ENCODE data around the gene SNX19. TPM values are rescaled to one million over a fixed set of nuclear protein-coding genes. Genes with fewer than 3 reads are reported as not detected.
A peak's percentile ranks its signal among the peaks of the same experiment; 100 is the strongest.

The SNX19 gene
- total RNA-seq, 1 donor from 2014 or later: 32.8 TPM

- H3K4me3 Mint-ChIP-seq: no peak overlapping the region
- Histone ChIP-seq H3K9me3 (ENCODE audit: low read depth) (no peaks in the 10 kb centered on the region), H3K9ac (no peak overlapping the region), H3K27ac (no peak overlapping the region), H3K4me3 (no peak overlapping the region), H3F3A (ENCODE audit: low read depth) (no peaks in the 10 kb centered on the region), H3K79me2 (ENCODE audit: low read depth) (no peaks in the 10 kb centered on the region), H3K4me2 (no peak overlapping the region), H3K36me3 (no peaks in the 10 kb centered on the region), H3K27me3 (no peaks in the 10 kb centered on the region), H2AFZ (replicated peaks) (no peak overlapping the region), H4K20me1 (ENCODE audit: low read depth) (no peaks in the 10 kb centered on the region), H3K4me1 (no peaks in the 10 kb centered on the region)
- DNase-seq (ENCODE audit: low spot score): no peak
- H3K9me3 Mint-ChIP-seq: no peaks in the 10 kb centered on the region
- no peaks in the 10 kb centered on the region for H3K27me3 Mint-ChIP-seq (ENCODE audit: insufficient read depth, low read depth)
- H3K36me3 Mint-ChIP-seq: peaks cover 17% of the 10 kb centered on the region
- H3K27ac Mint-ChIP-seq: no peak overlapping the region
- H3K4me1 Mint-ChIP-seq: no peaks in the 10 kb centered on the region
- TF ChIP-seq, protein P1, sequence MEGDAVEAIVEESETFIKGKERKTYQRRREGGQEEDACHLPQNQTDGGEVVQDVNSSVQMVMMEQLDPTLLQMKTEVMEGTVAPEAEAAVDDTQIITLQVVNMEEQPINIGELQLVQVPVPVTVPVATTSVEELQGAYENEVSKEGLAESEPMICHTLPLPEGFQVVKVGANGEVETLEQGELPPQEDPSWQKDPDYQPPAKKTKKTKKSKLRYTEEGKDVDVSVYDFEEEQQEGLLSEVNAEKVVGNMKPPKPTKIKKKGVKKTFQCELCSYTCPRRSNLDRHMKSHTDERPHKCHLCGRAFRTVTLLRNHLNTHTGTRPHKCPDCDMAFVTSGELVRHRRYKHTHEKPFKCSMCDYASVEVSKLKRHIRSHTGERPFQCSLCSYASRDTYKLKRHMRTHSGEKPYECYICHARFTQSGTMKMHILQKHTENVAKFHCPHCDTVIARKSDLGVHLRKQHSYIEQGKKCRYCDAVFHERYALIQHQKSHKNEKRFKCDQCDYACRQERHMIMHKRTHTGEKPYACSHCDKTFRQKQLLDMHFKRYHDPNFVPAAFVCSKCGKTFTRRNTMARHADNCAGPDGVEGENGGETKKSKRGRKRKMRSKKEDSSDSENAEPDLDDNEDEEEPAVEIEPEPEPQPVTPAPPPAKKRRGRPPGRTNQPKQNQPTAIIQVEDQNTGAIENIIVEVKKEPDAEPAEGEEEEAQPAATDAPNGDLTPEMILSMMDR (IDR thresholded peaks at IDR 0.05): no peak
- TF ChIP-seq EZH2 (IDR thresholded peaks at IDR 0.05) (no peak), EZH2phosphoT487 (IDR thresholded peaks at IDR 0.05) (no peak)
Observed at GRCh38 chr11:130905512-130905911, 10.8 kb downstream of the SNX19 start.

DNA sequence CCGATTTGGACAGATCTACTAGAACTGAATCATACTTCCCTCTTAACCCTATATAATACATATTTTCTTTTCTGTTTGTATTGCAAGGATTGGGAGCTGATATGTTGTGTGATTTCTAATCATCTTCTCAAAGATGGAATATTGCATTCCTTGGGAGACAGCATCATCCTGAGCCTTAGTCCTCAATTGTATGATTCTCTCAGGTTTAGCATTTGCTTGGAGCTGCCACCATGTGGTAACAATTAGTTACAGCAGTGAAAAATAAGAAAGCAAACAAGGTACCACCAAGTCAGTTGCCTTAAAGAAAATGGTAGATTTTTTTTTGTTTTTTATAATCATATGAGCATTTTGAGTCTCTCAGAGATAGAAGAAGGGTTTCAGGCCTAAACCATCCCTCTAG lies 11.9 kb downstream of the SNX19 start:
- Histone ChIP-seq H3K9me3 (ENCODE audit: low read depth) (no peaks in the 10 kb centered on the region), H3K9ac (no peak overlapping the region), H3F3A (ENCODE audit: low read depth) (no peaks in the 10 kb centered on the region), H3K4me3 (no peak overlapping the region), H3K27ac (no peak overlapping the region), H3K79me2 (ENCODE audit: low read depth) (no peaks in the 10 kb centered on the region), H3K4me2 (no peak overlapping the region), H2AFZ (replicated peaks) (no peak overlapping the region), H3K36me3 (no peaks in the 10 kb centered on the region), H4K20me1 (ENCODE audit: low read depth) (no peaks in the 10 kb centered on the region), H3K27me3 (no peaks in the 10 kb centered on the region), H3K4me1 (no peaks in the 10 kb centered on the region)
- TF ChIP-seq EZH2 (IDR thresholded peaks at IDR 0.05): no peak
- no peak for TF ChIP-seq EZH2phosphoT487 (IDR thresholded peaks at IDR 0.05)
- TF ChIP-seq, protein P1 (IDR thresholded peaks at IDR 0.05): peak; percentile 53
- no peak overlapping the region for H3K27ac Mint-ChIP-seq
- no peak overlapping the region for H3K4me3 Mint-ChIP-seq
- H3K9me3 Mint-ChIP-seq: no peaks in the 10 kb centered on the region
- H3K4me1 Mint-ChIP-seq: no peaks in the 10 kb centered on the region
- peak; percentile 16 for DNase-seq (ENCODE audit: low spot score)
- no peaks in the 10 kb centered on the region for H3K27me3 Mint-ChIP-seq (ENCODE audit: insufficient read depth, low read depth)
- peaks cover 18% of the 10 kb centered on the region for H3K36me3 Mint-ChIP-seq

DNA sequence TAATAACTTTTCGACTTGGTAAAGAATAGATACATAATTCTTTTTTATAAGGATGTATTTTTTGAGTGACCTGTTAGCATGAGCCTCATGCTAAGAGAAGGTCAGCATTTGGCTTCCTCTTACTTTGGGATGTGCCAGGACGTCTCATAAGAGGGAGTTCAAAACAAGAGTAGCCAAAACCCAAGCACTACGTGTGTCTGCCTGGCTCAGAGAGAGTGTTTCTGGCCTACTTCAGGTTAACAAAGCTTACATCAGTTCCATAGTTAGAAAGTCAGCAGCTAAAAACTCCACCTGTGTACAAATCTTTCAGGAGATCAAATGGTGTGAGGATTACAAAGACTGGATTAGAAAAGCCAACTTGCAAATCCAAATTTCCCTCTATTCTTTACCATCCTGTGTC lies 13.9 kb downstream of the SNX19 start:
- Histone ChIP-seq H3K27ac (no peak overlapping the region), H2AFZ (replicated peaks) (no peak overlapping the region), H3F3A (ENCODE audit: low read depth) (no peaks in the 10 kb centered on the region), H3K36me3 (no peaks in the 10 kb centered on the region), H4K20me1 (ENCODE audit: low read depth) (no peaks in the 10 kb centered on the region), H3K9ac (no peak overlapping the region), H3K79me2 (ENCODE audit: low read depth) (no peaks in the 10 kb centered on the region), H3K27me3 (no peaks in the 10 kb centered on the region), H3K4me1 (no peaks in the 10 kb centered on the region), H3K4me3 (no peak overlapping the region), H3K9me3 (ENCODE audit: low read depth) (no peaks in the 10 kb centered on the region), H3K4me2 (no peak overlapping the region)
- Mint-ChIP-seq H3K27me3 (ENCODE audit: insufficient read depth, low read depth) (no peaks in the 10 kb centered on the region), H3K9me3 (no peaks in the 10 kb centered on the region), H3K36me3 (peaks cover 23% of the 10 kb centered on the region), H3K4me3 (no peak overlapping the region), H3K4me1 (no peaks in the 10 kb centered on the region), H3K27ac (no peak overlapping the region)
- no peak for TF ChIP-seq EZH2phosphoT487 (IDR thresholded peaks at IDR 0.05)
- no peak for TF ChIP-seq EZH2 (IDR thresholded peaks at IDR 0.05)
- TF ChIP-seq, protein P1 (IDR thresholded peaks at IDR 0.05): no peak
- no peak for DNase-seq (ENCODE audit: low spot score)

All from neural progenitor cell (in vitro differentiated cells).